ENCODE data around the gene SLC30A1.

DNA sequence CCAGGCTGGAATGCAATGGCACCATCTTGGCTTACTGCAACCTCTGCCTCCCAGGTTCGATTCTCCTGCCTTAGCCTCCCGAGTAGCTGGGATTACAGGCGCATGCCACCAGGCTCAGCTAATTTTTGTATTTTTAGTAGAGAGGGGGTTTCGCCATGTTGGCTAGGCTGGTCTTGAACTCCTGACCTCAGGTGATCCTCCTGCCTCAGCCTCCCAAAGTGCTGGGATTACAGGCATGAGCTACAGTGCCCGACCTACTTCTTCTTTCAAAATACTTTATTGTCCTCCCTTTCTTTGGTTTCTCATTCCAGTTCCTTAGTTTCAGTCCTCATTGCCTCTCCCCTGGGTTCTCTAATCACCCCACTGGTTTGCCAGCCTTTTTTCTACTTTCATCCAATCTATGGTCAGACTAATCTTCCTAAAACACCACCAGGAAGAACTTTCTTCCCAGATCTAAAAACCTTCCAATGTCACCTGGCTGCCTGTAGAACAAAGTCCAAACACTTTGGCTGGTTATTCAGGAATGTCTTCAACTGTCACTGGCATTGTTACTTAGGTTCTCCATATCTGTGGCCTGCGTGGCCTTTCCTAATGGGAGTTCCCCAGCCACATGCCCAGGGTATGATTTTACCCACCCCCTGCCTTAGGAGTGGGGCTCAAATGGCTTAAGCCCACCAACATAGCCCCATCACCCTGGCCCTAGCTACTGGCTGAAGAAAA, 29.0 kb upstream of the SLC30A1 start:
- TF ChIP-seq, protein P1, sequence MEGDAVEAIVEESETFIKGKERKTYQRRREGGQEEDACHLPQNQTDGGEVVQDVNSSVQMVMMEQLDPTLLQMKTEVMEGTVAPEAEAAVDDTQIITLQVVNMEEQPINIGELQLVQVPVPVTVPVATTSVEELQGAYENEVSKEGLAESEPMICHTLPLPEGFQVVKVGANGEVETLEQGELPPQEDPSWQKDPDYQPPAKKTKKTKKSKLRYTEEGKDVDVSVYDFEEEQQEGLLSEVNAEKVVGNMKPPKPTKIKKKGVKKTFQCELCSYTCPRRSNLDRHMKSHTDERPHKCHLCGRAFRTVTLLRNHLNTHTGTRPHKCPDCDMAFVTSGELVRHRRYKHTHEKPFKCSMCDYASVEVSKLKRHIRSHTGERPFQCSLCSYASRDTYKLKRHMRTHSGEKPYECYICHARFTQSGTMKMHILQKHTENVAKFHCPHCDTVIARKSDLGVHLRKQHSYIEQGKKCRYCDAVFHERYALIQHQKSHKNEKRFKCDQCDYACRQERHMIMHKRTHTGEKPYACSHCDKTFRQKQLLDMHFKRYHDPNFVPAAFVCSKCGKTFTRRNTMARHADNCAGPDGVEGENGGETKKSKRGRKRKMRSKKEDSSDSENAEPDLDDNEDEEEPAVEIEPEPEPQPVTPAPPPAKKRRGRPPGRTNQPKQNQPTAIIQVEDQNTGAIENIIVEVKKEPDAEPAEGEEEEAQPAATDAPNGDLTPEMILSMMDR (IDR thresholded peaks at IDR 0.05): no peak
- TF ChIP-seq POLR2A (IDR thresholded peaks at IDR 0.05): no peak

Measured in uterus (tissue), 2 donors.